ENCODE results near the gene EZH2.

Gene EZH2

DNA sequence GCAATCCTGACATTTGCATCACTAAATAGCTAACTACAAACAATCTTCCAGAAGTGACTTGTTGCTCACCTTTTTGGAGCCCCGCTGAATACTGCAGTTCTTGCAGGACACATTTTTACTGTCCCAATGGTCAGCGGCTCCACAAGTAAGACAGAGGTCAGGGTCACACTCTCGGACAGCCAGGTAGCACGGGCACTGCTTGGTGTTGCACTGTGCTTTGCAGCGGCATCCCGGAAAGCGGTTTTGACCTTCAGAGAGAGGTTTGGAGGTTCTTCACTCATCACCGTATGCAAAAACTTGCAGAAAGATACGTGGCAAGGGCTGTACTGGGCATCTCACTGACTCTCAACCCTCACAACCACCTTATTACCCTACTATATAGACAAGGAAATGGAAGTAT lies 70.2 kb downstream of the EZH2 start:
- TF ChIP-seq SIN3A (IDR thresholded peaks at IDR 0.05; ENCODE audit: borderline replicate concordance, insufficient read depth, low read length) (no peak), FOXP2 (optimal IDR thresholded peaks at IDR 0.05; ENCODE audit: borderline replicate concordance, extremely low read depth, extremely low read length, insufficient read depth) (no peak), TAF1 (IDR thresholded peaks at IDR 0.05; ENCODE audit: borderline replicate concordance, insufficient read depth, low read length) (no peak), POLR2AphosphoS5 (IDR thresholded peaks at IDR 0.05; ENCODE audit: low read depth, low read length) (no peak)
- TF ChIP-seq, protein P1, sequence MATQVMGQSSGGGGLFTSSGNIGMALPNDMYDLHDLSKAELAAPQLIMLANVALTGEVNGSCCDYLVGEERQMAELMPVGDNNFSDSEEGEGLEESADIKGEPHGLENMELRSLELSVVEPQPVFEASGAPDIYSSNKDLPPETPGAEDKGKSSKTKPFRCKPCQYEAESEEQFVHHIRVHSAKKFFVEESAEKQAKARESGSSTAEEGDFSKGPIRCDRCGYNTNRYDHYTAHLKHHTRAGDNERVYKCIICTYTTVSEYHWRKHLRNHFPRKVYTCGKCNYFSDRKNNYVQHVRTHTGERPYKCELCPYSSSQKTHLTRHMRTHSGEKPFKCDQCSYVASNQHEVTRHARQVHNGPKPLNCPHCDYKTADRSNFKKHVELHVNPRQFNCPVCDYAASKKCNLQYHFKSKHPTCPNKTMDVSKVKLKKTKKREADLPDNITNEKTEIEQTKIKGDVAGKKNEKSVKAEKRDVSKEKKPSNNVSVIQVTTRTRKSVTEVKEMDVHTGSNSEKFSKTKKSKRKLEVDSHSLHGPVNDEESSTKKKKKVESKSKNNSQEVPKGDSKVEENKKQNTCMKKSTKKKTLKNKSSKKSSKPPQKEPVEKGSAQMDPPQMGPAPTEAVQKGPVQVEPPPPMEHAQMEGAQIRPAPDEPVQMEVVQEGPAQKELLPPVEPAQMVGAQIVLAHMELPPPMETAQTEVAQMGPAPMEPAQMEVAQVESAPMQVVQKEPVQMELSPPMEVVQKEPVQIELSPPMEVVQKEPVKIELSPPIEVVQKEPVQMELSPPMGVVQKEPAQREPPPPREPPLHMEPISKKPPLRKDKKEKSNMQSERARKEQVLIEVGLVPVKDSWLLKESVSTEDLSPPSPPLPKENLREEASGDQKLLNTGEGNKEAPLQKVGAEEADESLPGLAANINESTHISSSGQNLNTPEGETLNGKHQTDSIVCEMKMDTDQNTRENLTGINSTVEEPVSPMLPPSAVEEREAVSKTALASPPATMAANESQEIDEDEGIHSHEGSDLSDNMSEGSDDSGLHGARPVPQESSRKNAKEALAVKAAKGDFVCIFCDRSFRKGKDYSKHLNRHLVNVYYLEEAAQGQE (IDR thresholded peaks at IDR 0.05; ENCODE audit: insufficient read depth in 1 of 2, low read depth in 2 of 2, low read length in 2 of 2), result no peak

DNA sequence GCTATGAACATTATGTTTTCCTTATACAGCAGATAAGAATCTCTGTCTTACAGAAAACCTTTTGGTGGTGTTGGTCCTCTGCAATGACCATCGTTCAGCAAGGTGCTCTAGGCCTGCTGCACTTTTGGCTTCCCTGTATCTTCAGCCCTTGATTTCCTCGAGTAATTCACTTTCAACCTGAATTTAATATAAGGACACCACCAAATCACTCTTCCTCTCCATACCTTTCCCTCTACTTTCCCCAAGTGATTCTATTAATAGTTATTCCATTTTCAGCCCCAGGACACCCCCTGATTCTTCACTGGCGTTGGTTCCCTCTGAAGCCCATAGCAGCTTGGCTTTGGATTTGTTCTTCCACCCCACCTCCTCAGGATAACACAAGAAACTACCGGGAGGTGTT lies 72.2 kb downstream of the EZH2 start:
- TF ChIP-seq TAF1 (IDR thresholded peaks at IDR 0.05; ENCODE audit: borderline replicate concordance, insufficient read depth, low read length), result no peak
- no peak for TF ChIP-seq SIN3A (IDR thresholded peaks at IDR 0.05; ENCODE audit: borderline replicate concordance, insufficient read depth, low read length)
- TF ChIP-seq POLR2AphosphoS5 (IDR thresholded peaks at IDR 0.05; ENCODE audit: low read depth, low read length), result no peak
- TF ChIP-seq, protein P1 (IDR thresholded peaks at IDR 0.05; ENCODE audit: insufficient read depth in 1 of 2, low read depth in 2 of 2, low read length in 2 of 2), result no peak
- TF ChIP-seq FOXP2 (optimal IDR thresholded peaks at IDR 0.05; ENCODE audit: borderline replicate concordance, extremely low read depth, extremely low read length, insufficient read depth), result no peak

DNA sequence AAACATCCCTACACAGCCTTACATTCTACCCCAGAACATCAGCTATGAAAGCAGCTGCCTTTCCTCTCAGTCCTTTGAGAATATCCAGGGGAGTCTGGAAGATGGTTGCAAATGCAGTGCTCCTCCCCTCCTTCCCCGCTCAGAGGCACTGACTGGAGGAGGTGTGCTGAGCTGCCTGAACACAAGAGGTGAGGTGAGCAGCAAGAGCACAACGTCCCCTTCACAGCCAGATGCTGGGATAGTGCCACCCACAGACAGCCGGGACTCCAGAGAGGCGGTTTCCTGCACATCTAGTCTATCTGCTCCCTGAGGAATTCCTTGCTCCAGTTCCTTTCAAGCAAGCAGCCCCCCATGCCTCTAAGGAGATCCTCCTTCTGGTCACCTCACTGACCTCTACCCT lies 74.2 kb downstream of the EZH2 start:
- TF ChIP-seq FOXP2 (optimal IDR thresholded peaks at IDR 0.05; ENCODE audit: borderline replicate concordance, extremely low read depth, extremely low read length, insufficient read depth), result no peak
- TF ChIP-seq POLR2AphosphoS5 (IDR thresholded peaks at IDR 0.05; ENCODE audit: low read depth, low read length), result no peak
- no peak for TF ChIP-seq TAF1 (IDR thresholded peaks at IDR 0.05; ENCODE audit: borderline replicate concordance, insufficient read depth, low read length)
- no peak for TF ChIP-seq SIN3A (IDR thresholded peaks at IDR 0.05; ENCODE audit: borderline replicate concordance, insufficient read depth, low read length)
- TF ChIP-seq, protein P1 (IDR thresholded peaks at IDR 0.05; ENCODE audit: insufficient read depth in 1 of 2, low read depth in 2 of 2, low read length in 2 of 2), result no peak

DNA sequence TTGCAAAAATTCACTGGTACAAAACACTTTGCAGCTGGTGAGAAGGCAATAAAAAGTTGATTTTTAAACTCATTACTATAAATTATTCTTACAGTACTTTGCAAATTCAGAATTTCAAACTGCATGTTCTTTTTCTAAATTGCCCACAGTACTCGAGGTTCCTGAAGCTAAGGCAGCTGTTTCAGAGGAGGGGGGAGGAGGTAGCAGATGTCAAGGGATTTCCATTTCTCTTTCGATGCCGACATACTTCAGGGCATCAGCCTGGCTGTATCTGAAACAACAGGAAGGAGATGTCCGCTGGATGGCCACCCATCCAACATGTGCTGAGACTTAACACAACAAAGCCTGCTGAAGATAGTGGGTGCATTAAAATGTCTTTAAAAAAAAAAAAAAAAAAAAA lies 76.7 kb downstream of the EZH2 start:
- no peak for TF ChIP-seq SIN3A (IDR thresholded peaks at IDR 0.05; ENCODE audit: borderline replicate concordance, insufficient read depth, low read length)
- no peak for TF ChIP-seq POLR2AphosphoS5 (IDR thresholded peaks at IDR 0.05; ENCODE audit: low read depth, low read length)
- no peak for TF ChIP-seq TAF1 (IDR thresholded peaks at IDR 0.05; ENCODE audit: borderline replicate concordance, insufficient read depth, low read length)
- TF ChIP-seq, protein P1 (IDR thresholded peaks at IDR 0.05; ENCODE audit: insufficient read depth in 1 of 2, low read depth in 2 of 2, low read length in 2 of 2), result no peak
- no peak for TF ChIP-seq FOXP2 (optimal IDR thresholded peaks at IDR 0.05; ENCODE audit: borderline replicate concordance, extremely low read depth, extremely low read length, insufficient read depth)

DNA sequence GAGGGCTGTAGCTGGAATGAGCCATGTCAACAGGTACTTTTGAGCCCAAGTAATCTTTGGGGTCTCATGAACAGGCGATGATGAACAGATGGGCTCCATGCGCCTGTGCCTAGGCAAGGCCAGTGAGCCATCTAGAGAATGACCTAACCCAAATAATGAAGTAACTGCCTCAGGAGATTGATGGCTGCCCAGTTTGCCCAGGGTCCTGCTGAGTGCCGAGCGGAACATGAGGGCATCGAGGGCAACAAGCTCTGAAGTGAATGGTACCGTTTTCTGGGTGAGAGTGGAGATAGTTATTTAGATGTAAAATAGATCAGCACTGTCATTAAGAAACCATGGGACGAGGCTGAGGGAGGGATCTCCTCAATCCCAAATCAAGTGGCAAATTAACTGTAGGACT lies 77.9 kb downstream of the EZH2 start:
- TF ChIP-seq FOXP2 (optimal IDR thresholded peaks at IDR 0.05; ENCODE audit: borderline replicate concordance, extremely low read depth, extremely low read length, insufficient read depth) (no peak), TAF1 (IDR thresholded peaks at IDR 0.05; ENCODE audit: borderline replicate concordance, insufficient read depth, low read length) (no peak), POLR2AphosphoS5 (IDR thresholded peaks at IDR 0.05; ENCODE audit: low read depth, low read length) (no peak), SIN3A (IDR thresholded peaks at IDR 0.05; ENCODE audit: borderline replicate concordance, insufficient read depth, low read length) (no peak)
- TF ChIP-seq, protein P1 (IDR thresholded peaks at IDR 0.05; ENCODE audit: insufficient read depth in 1 of 2, low read depth in 2 of 2, low read length in 2 of 2), result no peak
